Astrocyte (in vitro differentiated cells and primary cell): ENCODE data around the gene ATP2C1. TPM values are rescaled to one million over a fixed set of nuclear protein-coding genes. Genes with fewer than 3 reads are reported as not detected.

ENCODE experiments used
- DNase-seq: peaks from one replicate; pipeline ENCODE4 v3.0.0-alpha.2; 2010; ENCODE audit warnings: low read depth
- FAIRE-seq: peaks from 2 replicates; lab custom pipeline; 2011; peaks lifted over from hg19 to GRCh38; lab: Jason Lieb, UNC
- H2AFZ ChIP-seq: 2 replicates; pipeline ENCODE4 v1.6.0; 2012; ENCODE audit warnings: low read depth, low read length, inconsistent platforms
- H3K27ac ChIP-seq: 2 replicates; pipeline ENCODE4 v1.5.1; 2011; ENCODE audit warnings: low read depth, low read length, inconsistent platforms
- H3K27me3 ChIP-seq: 2 replicates; pipeline ENCODE4 v1.6.0; 2011; ENCODE audit warnings: low read length, inconsistent platforms; ENCODE audit not compliant: insufficient read depth
- H3K36me3 ChIP-seq: 2 replicates; pipeline ENCODE4 v1.5.1; 2011; ENCODE audit warnings: low read length, inconsistent platforms; ENCODE audit not compliant: insufficient read depth
- H3K4me1 ChIP-seq: 2 replicates; pipeline ENCODE4 v1.5.1; 2011; ENCODE audit warnings: low read length, inconsistent platforms; ENCODE audit not compliant: insufficient read depth
- H3K4me2 ChIP-seq: 2 replicates; pipeline ENCODE4 v1.6.0; 2012; ENCODE audit warnings: low read length, inconsistent platforms
- H3K4me3 ChIP-seq: 2 replicates; pipeline ENCODE4 v1.5.1; 2011; ENCODE audit warnings: low read depth, mild to moderate bottlenecking, low read length, inconsistent platforms; ENCODE audit not compliant: insufficient read depth
- H3K79me2 ChIP-seq: 2 replicates; pipeline ENCODE4 v1.6.0; 2012; ENCODE audit warnings: mild to moderate bottlenecking, low read length, inconsistent platforms; ENCODE audit not compliant: insufficient read depth
- H3K9ac ChIP-seq: 2 replicates; pipeline ENCODE4 v1.6.0; 2012; ENCODE audit warnings: mild to moderate bottlenecking, low read length, inconsistent platforms
- H3K9me3 ChIP-seq: 2 replicates; pipeline ENCODE4 v1.5.1; 2012; ENCODE audit warnings: low read depth, mild to moderate bottlenecking, low read length, inconsistent platforms; ENCODE audit not compliant: insufficient read depth
- H4K20me1 ChIP-seq: 2 replicates; pipeline ENCODE4 v1.6.0; 2012; ENCODE audit warnings: low read length, inconsistent platforms; ENCODE audit not compliant: insufficient read depth
- H3K27ac Mint-ChIP-seq: one replicate; pipeline ENCODE4 v1.8.0; 2021; ENCODE audit warnings: mild to moderate bottlenecking, mixed read lengths; ENCODE audit not compliant: unreplicated experiment
- H3K27me3 Mint-ChIP-seq: one replicate; pipeline ENCODE4 v1.8.0; 2021; ENCODE audit warnings: low read depth, mixed read lengths; ENCODE audit not compliant: unreplicated experiment
- H3K36me3 Mint-ChIP-seq: one replicate; pipeline ENCODE4 v1.8.0; 2021; ENCODE audit warnings: low read depth, mixed read lengths; ENCODE audit not compliant: unreplicated experiment
- H3K4me1 Mint-ChIP-seq: one replicate; pipeline ENCODE4 v1.8.0; 2021; ENCODE audit warnings: low read depth, mixed read lengths; ENCODE audit not compliant: unreplicated experiment
- H3K4me3 Mint-ChIP-seq: one replicate; pipeline ENCODE4 v1.8.0; 2021; ENCODE audit warnings: mild to moderate bottlenecking, moderate library complexity, mixed read lengths; ENCODE audit not compliant: unreplicated experiment
- H3K9me3 Mint-ChIP-seq: one replicate; pipeline ENCODE4 v1.8.0; 2021; ENCODE audit warnings: mild to moderate bottlenecking, mixed read lengths; ENCODE audit not compliant: unreplicated experiment
- EZH2 ChIP-seq: IDR thresholded peaks from 2 replicates; pipeline ENCODE4 v1.6.1; 2012; ENCODE audit warnings: mild to moderate bottlenecking, low read length, inconsistent platforms; ENCODE audit not compliant: insufficient read depth
- total RNA-seq: library from RNA; stranded (reverse); gene quantifications from 2 replicates; pipeline ENCODE4 v1.2.1, GENCODE V29; 2021
- TF ChIP-seq, protein P1 (sequence below): IDR thresholded peaks from 2 replicates; pipeline ENCODE4 v1.5.1; 2011; ENCODE audit warnings: low read depth, mild to moderate bottlenecking, inconsistent platforms, low read length, moderate library complexity; ENCODE audit not compliant: insufficient read depth

The ATP2C1 gene
- total RNA-seq, 1 donor from 2014 or later = 132 TPM

DNA sequence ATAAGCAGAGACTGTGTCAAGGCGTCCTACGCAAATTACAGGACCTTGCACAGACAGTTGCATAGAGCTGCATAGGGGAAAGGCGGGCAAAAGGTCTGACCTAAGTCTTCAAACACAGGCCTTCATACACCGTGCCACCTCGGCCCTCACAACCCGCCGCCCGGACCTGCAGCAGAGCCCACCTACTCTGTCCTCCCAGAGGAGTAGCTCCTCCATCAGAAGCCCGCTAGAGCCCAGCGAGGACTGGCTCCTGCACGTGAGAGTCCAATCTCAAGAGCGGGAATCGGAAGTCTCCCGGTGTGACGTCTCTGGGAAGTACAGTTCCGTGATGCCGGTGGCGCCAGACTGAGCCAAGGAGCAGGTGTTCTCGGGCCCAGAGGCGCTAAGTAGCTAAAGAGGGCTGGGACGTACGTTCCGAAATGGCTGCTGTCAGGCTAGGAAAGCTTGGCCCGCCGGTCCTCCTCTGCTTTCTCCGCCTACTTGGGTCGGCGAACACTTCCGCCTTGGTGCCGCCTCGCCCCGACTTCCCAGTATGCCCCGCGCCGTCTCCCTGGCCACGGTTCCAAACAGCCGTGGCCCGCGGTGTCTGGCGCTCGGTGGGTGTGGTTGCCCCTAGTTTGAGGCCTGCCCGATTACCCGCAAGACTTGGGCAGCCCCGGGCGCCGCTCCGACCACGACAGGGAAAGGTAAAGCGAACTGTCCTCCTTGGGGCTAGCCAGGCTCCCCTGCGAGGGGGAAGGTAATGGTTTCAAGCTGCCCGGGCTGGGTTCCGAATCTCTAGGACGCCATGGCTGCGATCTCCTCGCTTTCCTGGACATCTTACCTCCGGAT is 132.7 kb downstream of the ATP2C1 start, which contains the start of the genes ASTE1 and NEK11:
TSS of gene ASTE1 (minus strand) at position 505 of the 831 bp plus-strand sequence. CDS start 1,519 bp downstream, outside the sequence.
TSS of gene NEK11 (plus strand) at position 557 of the 831 bp plus-strand sequence. CDS start 2,832 bp downstream, outside the sequence.
- peak within 1 kb of the TSS; percentile 93 for H3K9ac ChIP-seq
- no peak for FAIRE-seq

DNA sequence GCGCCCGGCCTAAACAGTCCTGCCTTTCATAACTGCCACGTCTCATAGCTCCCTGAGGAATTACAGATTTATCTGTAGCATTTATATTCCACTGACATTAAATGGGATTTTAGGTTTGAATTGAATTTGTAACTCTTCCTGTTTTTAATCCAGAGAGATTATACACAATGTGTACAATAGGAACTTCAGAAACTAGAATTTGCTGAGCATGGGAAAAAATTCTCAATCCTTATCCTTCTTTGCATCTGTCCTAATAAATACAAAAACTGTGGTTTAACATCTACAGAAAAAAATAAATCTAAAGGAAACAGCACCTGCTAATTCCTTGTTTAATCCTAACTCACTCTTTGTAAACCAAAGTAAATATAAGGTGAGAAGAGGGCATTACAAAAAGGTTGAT is 135.0 kb downstream of the ATP2C1 start:
- Histone ChIP-seq H4K20me1 (no peaks in the 10 kb centered on the region), H3K36me3 (peaks cover 4% of the 10 kb centered on the region), H3K4me2 (no peak overlapping the region), H3K27ac (no peak overlapping the region), H3K79me2 (peaks cover 8% of the 10 kb centered on the region), H3K9me3 (no peaks in the 10 kb centered on the region), H3K27me3 (no peaks in the 10 kb centered on the region), H3K4me3 (no peak overlapping the region), H2AFZ (no peak overlapping the region), H3K9ac (no peak overlapping the region), H3K4me1 (peaks cover 16% of the 10 kb centered on the region)
- Mint-ChIP-seq H3K27me3 (no peaks in the 10 kb centered on the region), H3K4me1 (peaks cover 13% of the 10 kb centered on the region), H3K9me3 (no peaks in the 10 kb centered on the region), H3K4me3 (no peak overlapping the region), H3K27ac (no peak overlapping the region), H3K36me3 (peaks cover 2% of the 10 kb centered on the region)
- DNase-seq = no peak
- no peak for FAIRE-seq
- no peak for TF ChIP-seq EZH2
- TF ChIP-seq, protein P1, sequence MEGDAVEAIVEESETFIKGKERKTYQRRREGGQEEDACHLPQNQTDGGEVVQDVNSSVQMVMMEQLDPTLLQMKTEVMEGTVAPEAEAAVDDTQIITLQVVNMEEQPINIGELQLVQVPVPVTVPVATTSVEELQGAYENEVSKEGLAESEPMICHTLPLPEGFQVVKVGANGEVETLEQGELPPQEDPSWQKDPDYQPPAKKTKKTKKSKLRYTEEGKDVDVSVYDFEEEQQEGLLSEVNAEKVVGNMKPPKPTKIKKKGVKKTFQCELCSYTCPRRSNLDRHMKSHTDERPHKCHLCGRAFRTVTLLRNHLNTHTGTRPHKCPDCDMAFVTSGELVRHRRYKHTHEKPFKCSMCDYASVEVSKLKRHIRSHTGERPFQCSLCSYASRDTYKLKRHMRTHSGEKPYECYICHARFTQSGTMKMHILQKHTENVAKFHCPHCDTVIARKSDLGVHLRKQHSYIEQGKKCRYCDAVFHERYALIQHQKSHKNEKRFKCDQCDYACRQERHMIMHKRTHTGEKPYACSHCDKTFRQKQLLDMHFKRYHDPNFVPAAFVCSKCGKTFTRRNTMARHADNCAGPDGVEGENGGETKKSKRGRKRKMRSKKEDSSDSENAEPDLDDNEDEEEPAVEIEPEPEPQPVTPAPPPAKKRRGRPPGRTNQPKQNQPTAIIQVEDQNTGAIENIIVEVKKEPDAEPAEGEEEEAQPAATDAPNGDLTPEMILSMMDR = no peak

More for the DNA sequence above, 132.7 kb downstream of the ATP2C1 start, which contains the start of the genes ASTE1 and NEK11:
- no peaks in the 10 kb centered on the region for H3K27me3 ChIP-seq
- H4K20me1 ChIP-seq = no peaks in the 10 kb centered on the region
- Mint-ChIP-seq H3K9me3 (no peaks in the 10 kb centered on the region), H3K4me1 (peaks cover 15% of the 10 kb centered on the region), H3K36me3 (peaks cover 2% of the 10 kb centered on the region), H3K4me3 (peak within 1 kb of the TSS; percentile 92), H3K27me3 (no peaks in the 10 kb centered on the region), H3K27ac (peak within 1 kb of the TSS; percentile 92)
- peak; percentile 71 for DNase-seq
- peaks cover 4% of the 10 kb centered on the region for H3K36me3 ChIP-seq
- peak within 1 kb of the TSS; percentile 93 for H3K4me2 ChIP-seq
- H3K4me1 ChIP-seq = peaks cover 16% of the 10 kb centered on the region
- TF ChIP-seq, protein P1 = no peak
- no peak for TF ChIP-seq EZH2
- peaks cover 8% of the 10 kb centered on the region for H3K79me2 ChIP-seq
- peak within 1 kb of the TSS; percentile 94 for H3K4me3 ChIP-seq
- H3K27ac ChIP-seq = peak within 1 kb of the TSS; percentile 92
- H3K9me3 ChIP-seq = no peaks in the 10 kb centered on the region
- peak within 1 kb of the TSS; percentile 95 for H2AFZ ChIP-seq

DNA sequence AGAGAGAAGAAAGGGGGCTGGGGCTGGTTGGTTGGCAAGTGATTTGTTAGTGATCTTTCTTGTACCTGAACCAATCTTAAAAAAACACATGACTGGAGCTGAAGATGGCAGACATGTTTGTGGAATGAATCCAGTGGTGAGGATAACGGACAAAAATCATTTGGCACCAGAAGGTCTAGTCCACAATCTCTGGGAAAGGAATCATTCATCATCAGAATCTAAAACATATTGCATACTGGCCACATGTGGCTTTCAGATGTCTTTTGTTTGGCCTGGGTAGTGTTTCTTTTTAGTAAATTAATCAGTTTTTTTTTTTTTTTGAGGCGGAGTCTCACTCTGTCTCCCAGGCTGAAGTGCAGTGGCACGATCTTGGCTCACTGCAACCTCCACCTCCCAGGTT is 137.8 kb downstream of the ATP2C1 start:
- Histone ChIP-seq H3K79me2 (no peaks in the 10 kb centered on the region), H2AFZ (no peak overlapping the region), H3K9ac (no peak overlapping the region), H3K4me1 (peaks cover 19% of the 10 kb centered on the region), H3K4me3 (no peak overlapping the region), H3K9me3 (no peaks in the 10 kb centered on the region), H3K27me3 (no peaks in the 10 kb centered on the region), H3K36me3 (no peaks in the 10 kb centered on the region), H3K4me2 (no peak overlapping the region), H3K27ac (no peak overlapping the region), H4K20me1 (no peaks in the 10 kb centered on the region)
- no peaks in the 10 kb centered on the region for H3K27me3 Mint-ChIP-seq
- H3K27ac Mint-ChIP-seq = no peak overlapping the region
- peaks cover 14% of the 10 kb centered on the region for H3K4me1 Mint-ChIP-seq
- TF ChIP-seq EZH2 = no peak
- TF ChIP-seq, protein P1 = no peak
- H3K9me3 Mint-ChIP-seq = no peaks in the 10 kb centered on the region
- no peaks in the 10 kb centered on the region for H3K36me3 Mint-ChIP-seq
- FAIRE-seq (no peak), DNase-seq (no peak)
- no peak overlapping the region for H3K4me3 Mint-ChIP-seq
